ENCODE measurements around the gene GRSF1.

GRSF1 gene

DNA sequence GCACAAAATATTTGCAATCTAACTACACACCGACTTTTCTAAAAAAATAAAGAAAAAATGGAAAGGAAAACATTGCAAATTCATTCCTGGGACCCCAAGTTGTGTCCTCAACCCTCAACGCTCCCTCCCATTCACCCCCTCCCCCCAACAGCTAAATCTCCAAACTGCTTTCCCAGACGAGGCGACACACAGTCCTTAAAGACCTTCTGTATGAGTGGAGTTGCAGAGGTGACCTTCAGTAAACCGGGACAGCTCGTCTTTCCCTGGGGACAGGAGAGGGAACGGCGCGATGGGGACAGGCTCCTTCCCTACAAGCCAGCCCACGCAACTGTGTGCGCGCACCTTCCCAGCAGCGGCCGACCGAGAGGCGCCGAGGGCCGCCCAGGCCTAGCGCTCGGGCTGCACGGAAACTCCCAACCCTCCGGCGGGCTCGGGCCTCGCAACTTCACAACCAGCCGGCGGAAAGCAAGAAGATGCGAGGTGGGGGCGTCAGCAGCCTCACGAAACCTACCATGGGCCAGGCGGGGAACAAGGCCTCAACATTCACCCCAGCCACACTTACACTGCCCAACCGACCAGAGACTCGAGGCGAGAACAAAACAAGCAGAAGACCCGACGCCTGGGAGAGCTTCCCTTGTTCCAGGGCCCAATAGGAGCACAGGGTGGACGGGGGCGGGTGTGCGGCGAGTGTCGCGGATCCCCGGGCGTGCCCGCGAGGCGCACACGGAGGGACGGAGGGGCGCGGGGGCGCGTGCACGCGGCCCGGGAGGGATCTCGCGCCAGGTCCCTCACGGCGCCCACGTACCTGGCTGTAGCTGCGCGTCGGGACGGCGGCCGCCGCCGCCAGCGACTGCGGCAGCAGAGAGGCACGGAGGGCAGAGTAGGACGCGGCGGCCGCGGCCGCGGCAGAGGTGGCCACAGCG lies 763 bp downstream of the GRSF1 start:
- Mint-ChIP-seq H3K4me1 (peaks cover 12% of the 10 kb centered on the region), H3K9me3 (no peaks in the 10 kb centered on the region), H3K27ac (peak overlapping the region; percentile 90 to 99 (median 99)), H3K4me3 (peak overlapping the region; percentile 96 to 99 (median 97)), H3K27me3 (ENCODE audit: low read depth) (peaks cover 3% of the 10 kb centered on the region), H3K36me3 (ENCODE audit: low read depth) (peaks cover 22% of the 10 kb centered on the region)
- TF ChIP-seq, protein P1, sequence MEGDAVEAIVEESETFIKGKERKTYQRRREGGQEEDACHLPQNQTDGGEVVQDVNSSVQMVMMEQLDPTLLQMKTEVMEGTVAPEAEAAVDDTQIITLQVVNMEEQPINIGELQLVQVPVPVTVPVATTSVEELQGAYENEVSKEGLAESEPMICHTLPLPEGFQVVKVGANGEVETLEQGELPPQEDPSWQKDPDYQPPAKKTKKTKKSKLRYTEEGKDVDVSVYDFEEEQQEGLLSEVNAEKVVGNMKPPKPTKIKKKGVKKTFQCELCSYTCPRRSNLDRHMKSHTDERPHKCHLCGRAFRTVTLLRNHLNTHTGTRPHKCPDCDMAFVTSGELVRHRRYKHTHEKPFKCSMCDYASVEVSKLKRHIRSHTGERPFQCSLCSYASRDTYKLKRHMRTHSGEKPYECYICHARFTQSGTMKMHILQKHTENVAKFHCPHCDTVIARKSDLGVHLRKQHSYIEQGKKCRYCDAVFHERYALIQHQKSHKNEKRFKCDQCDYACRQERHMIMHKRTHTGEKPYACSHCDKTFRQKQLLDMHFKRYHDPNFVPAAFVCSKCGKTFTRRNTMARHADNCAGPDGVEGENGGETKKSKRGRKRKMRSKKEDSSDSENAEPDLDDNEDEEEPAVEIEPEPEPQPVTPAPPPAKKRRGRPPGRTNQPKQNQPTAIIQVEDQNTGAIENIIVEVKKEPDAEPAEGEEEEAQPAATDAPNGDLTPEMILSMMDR (IDR thresholded peaks at IDR 0.05; ENCODE audit: unreplicated experiment in 3 of 3), result no peak

DNA sequence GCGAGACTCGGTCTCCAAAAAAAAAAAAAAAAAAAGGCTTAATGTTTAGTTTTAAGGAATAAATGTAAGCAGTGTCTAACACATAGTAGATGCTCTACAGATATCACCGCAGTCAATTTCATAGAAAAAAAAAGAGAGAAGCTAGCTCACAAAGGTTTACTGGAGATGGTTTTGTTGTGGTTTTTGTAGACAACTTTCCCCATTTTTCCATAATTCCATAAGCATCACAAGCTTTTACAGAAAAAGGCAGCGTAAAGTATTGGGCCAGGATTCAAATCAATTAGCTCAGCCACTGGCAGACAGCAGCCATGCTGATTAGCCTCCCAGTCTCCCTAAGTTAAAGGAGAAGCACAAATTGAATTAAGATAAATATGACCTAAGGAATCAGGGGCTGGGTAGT lies 1.5 kb downstream of the GRSF1 start:
- H3K9me3 Mint-ChIP-seq, result no peaks in the 10 kb centered on the region
- peaks cover 3% of the 10 kb centered on the region for H3K27me3 Mint-ChIP-seq (ENCODE audit: low read depth)
- peak overlapping the region; percentile 90 to 99 (median 99) for H3K27ac Mint-ChIP-seq
- peaks cover 27% of the 10 kb centered on the region for H3K36me3 Mint-ChIP-seq (ENCODE audit: low read depth)
- peak overlapping the region; percentile 96 to 99 (median 97) for H3K4me3 Mint-ChIP-seq
- TF ChIP-seq, protein P1 (IDR thresholded peaks at IDR 0.05; ENCODE audit: unreplicated experiment in 3 of 3), result no peak
- peaks cover 12% of the 10 kb centered on the region for H3K4me1 Mint-ChIP-seq

DNA sequence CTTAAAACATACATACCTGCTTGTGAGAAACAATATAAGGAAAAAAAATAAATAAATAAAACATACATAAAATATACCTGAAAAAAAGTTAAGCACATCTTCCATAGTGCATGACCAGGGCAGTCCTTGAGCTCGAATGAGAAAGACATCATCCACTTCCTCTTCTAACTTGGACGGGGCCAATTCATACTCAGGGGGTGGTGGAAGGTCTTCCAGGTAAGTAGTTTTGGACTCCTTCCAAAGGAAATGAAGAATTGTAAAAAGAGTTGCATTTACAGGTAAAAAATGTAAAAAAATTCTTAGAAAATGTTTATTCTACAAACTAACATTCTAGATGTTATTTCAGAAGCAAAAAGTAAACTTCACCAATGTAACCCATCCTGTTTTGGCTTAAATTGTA lies 3.6 kb downstream of the GRSF1 start:
- no peak overlapping the region for H3K27ac Mint-ChIP-seq
- no peaks in the 10 kb centered on the region for H3K9me3 Mint-ChIP-seq
- H3K36me3 Mint-ChIP-seq (ENCODE audit: low read depth), result peaks cover 48% of the 10 kb centered on the region
- peak overlapping the region; percentile 73 to 81 (median 77) for H3K4me3 Mint-ChIP-seq
- H3K4me1 Mint-ChIP-seq, result peaks cover 12% of the 10 kb centered on the region
- H3K27me3 Mint-ChIP-seq (ENCODE audit: low read depth), result peaks cover 3% of the 10 kb centered on the region
- TF ChIP-seq, protein P1 (IDR thresholded peaks at IDR 0.05; ENCODE audit: unreplicated experiment in 3 of 3), result no peak

DNA sequence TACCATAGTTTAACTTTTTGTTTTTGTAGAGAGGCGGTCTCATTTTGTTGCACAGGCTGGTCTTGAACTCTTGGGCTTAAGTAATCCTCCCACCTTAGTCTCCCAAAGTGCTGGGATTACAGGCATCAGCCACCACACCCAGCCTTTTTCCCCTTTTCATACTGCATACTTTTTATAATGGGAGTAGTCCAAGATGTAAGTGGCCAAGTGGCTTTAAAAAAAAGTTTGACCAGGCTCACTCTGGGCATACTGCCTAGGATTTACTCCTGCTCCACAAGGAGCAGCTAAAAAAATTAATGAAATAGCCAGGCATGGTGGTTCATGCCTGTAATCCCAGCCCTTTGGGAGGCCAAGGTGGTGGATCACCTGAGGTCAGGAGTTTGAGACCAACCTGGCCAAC lies 6.0 kb downstream of the GRSF1 start:
- no peaks in the 10 kb centered on the region for H3K9me3 Mint-ChIP-seq
- TF ChIP-seq, protein P1 (IDR thresholded peaks at IDR 0.05; ENCODE audit: unreplicated experiment in 3 of 3), result no peak
- peaks cover 12% of the 10 kb centered on the region for H3K4me1 Mint-ChIP-seq
- H3K4me3 Mint-ChIP-seq, result no peak overlapping the region
- H3K36me3 Mint-ChIP-seq (ENCODE audit: low read depth), result peaks cover 64% of the 10 kb centered on the region
- no peaks in the 10 kb centered on the region for H3K27me3 Mint-ChIP-seq (ENCODE audit: low read depth)
- no peak overlapping the region for H3K27ac Mint-ChIP-seq

DNA sequence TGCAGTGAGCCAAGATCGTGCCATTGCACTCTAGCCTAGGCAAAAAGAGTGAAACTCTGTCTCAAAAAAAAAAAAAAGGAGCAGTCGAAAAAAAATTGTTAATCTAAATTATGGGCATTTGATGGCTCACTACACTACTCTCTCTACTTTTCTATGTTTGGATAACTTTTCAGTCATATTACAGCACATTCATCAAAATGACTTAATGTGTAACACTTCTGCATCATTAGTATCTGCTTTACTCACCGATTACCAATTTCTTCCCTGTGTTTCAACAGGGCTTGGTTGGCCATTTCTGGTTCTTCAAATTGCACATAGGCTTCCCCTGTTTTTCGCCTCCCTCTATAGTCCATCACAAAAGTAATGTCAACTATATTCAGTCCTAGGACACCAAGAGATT lies 8.4 kb downstream of the GRSF1 start:
- TF ChIP-seq, protein P1 (IDR thresholded peaks at IDR 0.05; ENCODE audit: unreplicated experiment in 3 of 3), result no peak
- H3K9me3 Mint-ChIP-seq, result no peaks in the 10 kb centered on the region
- no peak overlapping the region for H3K27ac Mint-ChIP-seq
- H3K4me1 Mint-ChIP-seq, result peaks cover 4% of the 10 kb centered on the region
- H3K36me3 Mint-ChIP-seq (ENCODE audit: low read depth), result peaks cover 76% of the 10 kb centered on the region
- H3K4me3 Mint-ChIP-seq, result no peak overlapping the region
- H3K27me3 Mint-ChIP-seq (ENCODE audit: low read depth), result no peaks in the 10 kb centered on the region

DNA sequence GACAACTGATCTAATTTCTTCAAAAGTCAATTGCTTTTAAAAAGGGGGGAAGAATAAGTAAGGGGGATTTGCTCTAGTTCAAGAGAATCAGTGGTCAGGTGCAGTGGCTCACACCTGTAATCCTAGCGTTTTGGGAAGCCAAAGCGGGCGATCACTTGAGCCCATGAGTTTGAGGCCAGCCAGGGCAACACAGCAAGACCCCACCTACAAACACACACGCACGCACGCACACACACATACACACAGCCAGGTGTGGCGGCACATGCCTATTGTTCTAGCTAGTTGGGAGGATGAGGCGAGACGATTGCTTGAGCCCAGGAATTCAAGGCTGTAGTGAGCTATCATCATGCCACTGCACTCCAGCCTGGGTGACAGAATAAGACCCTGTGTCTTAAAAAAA lies 9.6 kb downstream of the GRSF1 start:
- Mint-ChIP-seq H3K27me3 (ENCODE audit: low read depth) (no peaks in the 10 kb centered on the region), H3K4me3 (no peak overlapping the region)
- TF ChIP-seq, protein P1 (IDR thresholded peaks at IDR 0.05; ENCODE audit: unreplicated experiment in 3 of 3), result no peak

More for the DNA sequence above, 9.6 kb downstream of the GRSF1 start:
- H3K27ac Mint-ChIP-seq, result no peak overlapping the region
- no peaks in the 10 kb centered on the region for H3K9me3 Mint-ChIP-seq
- peaks cover 81% of the 10 kb centered on the region for H3K36me3 Mint-ChIP-seq (ENCODE audit: low read depth)
- H3K4me1 Mint-ChIP-seq, result no peaks in the 10 kb centered on the region

Data from nephron (organoid).